ENCODE data around the gene EPB41L4A. TPM values are rescaled to one million over a fixed set of nuclear protein-coding genes. Genes with fewer than 3 reads are reported as not detected.
"Not testable (repeated sequence)": the region's sequence is repeated elsewhere in the genome, so short reads cannot be mapped to it uniquely, and the experiment has no call there.

Gene EPB41L4A, protein sequence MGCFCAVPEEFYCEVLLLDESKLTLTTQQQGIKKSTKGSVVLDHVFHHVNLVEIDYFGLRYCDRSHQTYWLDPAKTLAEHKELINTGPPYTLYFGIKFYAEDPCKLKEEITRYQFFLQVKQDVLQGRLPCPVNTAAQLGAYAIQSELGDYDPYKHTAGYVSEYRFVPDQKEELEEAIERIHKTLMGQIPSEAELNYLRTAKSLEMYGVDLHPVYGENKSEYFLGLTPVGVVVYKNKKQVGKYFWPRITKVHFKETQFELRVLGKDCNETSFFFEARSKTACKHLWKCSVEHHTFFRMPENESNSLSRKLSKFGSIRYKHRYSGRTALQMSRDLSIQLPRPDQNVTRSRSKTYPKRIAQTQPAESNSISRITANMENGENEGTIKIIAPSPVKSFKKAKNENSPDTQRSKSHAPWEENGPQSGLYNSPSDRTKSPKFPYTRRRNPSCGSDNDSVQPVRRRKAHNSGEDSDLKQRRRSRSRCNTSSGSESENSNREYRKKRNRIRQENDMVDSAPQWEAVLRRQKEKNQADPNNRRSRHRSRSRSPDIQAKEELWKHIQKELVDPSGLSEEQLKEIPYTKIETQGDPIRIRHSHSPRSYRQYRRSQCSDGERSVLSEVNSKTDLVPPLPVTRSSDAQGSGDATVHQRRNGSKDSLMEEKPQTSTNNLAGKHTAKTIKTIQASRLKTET
- 1 to 10 TPM; 1.3 to 1.5 TPM for total RNA-seq

DNA sequence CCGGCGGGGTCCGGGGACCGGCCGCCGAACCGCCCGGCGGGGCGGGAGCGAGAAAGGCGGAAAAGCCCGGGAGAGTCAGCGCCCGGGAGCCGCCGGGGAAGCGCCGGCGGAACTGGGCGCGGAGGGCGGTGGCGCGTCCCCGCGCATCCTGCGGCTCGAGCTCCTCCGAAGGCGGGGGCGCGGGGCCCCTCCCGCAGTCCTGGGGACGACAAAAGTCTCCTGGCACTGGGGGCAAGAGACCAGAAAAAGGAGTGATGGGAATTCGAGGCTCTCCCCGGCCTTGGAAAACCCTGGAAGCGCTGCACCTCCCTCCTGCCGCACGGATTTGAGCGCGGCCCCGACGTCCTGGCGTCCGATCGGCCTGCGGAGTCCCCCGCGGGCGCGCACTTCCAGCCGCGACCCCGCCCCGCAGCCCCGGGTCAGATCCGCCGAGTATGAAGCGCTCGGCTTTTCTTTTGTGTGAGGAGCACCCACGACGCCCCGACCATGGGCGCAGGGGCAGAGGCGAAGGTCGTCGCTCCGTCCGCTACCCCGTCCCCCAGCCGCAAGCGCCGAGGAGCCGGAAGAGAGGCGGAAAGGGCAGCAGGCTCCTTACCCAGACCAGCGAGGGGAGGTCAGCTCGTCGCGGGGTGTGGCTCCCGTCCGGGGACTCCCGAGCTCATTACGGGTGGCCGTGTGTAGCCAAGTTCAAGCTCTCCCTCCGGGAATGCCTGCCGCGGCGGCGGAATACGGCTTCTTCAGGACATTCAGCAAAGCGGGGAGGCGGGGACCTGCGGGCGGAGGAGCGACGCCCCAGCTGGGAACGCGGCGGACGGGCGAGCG, at the start of gene EPB41L4A:
EPB41L4A (minus strand) TSS at position 114 of the 822 bp plus-strand sequence. CDS start 238 bp downstream, outside the sequence.
- Mint-ChIP-seq H3K9me3 (ENCODE audit: low read depth) (no peaks in the 10 kb centered on the region), H3K4me3 (peak within 1 kb of the TSS; percentile 69), H3K27me3 (peaks cover 61% of the 10 kb centered on the region), H3K36me3 (no peaks in the 10 kb centered on the region), H3K27ac (peak within 1 kb of the TSS; percentile 31), H3K4me1 (peaks cover 15% of the 10 kb centered on the region)
- DNase-seq (no peak), ATAC-seq (peak; percentile 17)
- CTCF ChIA-PET = interaction anchor here (1.3 to 2.8 kb wide), 9 partner anchors 11 to 338 kb away, joined by 3 to 17 read pairs (median 3); no protein-coding TSS in a partner anchor

DNA sequence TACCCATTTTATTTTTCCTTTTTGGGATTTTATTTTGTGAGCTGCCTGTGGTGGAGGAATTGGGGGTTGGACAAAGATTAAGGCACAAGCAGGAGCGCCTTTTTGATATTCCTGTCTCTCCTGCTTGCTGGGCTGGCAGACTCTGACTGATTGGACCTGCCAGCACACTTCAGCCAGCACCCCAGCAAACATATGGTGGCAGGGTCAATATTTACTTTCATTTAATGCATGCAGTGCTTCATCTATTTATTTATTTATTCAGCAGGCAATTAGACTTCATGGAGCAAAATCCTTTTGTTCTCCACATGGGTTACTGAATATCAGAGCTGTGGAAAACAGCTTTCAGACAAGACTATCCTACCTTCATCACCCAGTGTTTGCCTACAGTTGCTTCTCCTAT, 48.4 kb upstream of the EPB41L4A start:
- H3K27ac Mint-ChIP-seq = no peak overlapping the region
- DNase-seq = no peak
- CTCF ChIA-PET = no interaction called here
- no peaks in the 10 kb centered on the region for H3K4me1 Mint-ChIP-seq
- ATAC-seq = no peak
- H3K27me3 Mint-ChIP-seq = peaks cover 14% of the 10 kb centered on the region
- no peaks in the 10 kb centered on the region for H3K9me3 Mint-ChIP-seq (ENCODE audit: low read depth)
- H3K4me3 Mint-ChIP-seq = no peak overlapping the region
- no peaks in the 10 kb centered on the region for H3K36me3 Mint-ChIP-seq

DNA sequence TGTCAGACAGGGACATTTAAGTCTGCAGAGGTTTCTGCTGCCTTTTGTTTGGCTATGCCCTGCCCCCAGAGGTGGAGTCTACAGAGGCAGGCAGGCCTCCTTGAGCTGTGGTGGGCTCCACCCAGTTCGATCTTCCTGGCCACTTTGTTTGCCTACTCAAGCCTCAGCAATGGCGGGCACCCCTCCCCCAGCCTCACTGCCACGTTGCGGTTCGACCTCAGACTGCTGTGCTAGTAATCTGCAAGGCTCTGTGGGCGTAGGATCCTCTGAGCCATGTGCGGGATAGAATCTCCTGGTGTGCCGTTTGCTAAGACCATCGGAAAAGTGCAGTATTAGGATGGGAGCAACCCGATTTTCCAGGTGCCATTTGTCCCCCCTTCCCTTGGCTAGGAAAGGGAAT, 47.2 kb upstream of the EPB41L4A start:
- H3K9me3 Mint-ChIP-seq (ENCODE audit: low read depth); H3K4me3 Mint-ChIP-seq; DNase-seq; ATAC-seq; H3K36me3 Mint-ChIP-seq; H3K4me1 Mint-ChIP-seq; H3K27ac Mint-ChIP-seq: not testable (repeated sequence)
- H3K27me3 Mint-ChIP-seq = peaks cover 11% of the 10 kb centered on the region
- CTCF ChIA-PET = interaction anchor here (0.6 kb wide), 1 partner anchor 368 kb away, joined by 3 read pairs; no protein-coding TSS in a partner anchor

DNA sequence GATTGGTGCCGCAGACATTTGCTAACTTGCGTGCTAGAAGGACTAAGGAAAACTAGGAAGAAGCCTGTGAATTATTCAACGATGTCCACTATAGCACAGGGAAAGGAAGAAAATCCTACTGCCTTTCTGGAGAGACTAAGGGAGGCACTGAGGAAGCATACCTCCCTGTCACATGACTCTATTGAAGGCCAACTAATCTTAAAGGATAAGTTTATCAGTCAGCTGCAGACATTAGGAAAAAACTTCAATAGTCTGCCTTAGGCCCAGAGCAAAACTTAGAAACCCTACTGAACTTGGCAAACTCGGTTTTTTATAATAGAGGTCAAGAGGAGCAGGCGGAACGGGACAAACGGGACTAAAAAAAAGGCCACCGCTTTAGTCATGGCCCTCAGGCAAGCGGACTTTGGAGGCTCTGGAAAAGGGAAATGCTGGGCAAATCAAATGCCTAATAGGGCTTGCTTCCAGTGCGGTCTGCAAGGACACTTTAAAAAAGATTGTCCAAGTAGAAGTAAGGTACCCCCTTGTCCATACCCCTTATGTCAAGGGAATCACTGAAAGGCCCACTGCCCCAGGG, 28.2 kb upstream of the EPB41L4A start:
- H3K36me3 Mint-ChIP-seq; ATAC-seq; DNase-seq; H3K9me3 Mint-ChIP-seq (ENCODE audit: low read depth); H3K4me3 Mint-ChIP-seq; H3K4me1 Mint-ChIP-seq; H3K27ac Mint-ChIP-seq; CTCF ChIA-PET; H3K27me3 Mint-ChIP-seq: not testable (repeated sequence)

DNA sequence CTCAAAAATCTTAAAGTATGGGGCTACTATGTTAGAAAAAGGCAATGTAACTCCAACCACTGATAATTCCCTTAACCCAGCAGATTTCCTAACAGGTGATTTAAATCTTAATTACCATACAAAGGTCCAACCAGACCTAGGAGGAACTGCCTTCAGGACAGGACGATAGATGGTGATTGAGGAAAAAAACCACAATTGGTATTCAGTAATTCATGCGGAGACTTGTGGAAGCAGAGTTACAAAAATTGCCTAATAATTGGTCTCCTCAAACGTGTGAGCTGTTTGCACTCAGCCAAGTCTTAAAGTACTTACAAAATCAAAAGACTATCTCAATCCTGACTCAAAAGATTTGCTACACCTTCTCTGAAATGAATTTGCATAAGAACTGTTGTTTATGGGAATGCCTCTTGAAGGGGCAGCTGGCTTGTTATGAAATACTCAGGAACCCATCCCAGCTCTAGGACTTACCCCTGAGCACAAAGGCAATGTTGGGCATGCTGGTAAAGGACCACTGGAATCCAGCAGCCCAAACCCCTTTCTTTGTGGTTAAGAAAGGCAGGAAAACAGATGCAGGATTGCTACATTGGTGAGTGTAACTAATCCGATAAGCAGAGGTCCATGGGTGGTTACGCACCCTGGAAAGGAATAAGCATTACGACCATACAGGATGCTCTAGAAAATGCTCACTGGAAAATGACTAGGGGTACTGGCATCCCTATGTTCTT, 26.7 kb upstream of the EPB41L4A start:
- ATAC-seq = no peak
- Mint-ChIP-seq H3K4me3 (no peak overlapping the region), H3K9me3 (ENCODE audit: low read depth) (no peaks in the 10 kb centered on the region), H3K4me1 (no peaks in the 10 kb centered on the region), H3K27me3 (no peaks in the 10 kb centered on the region), H3K36me3 (no peaks in the 10 kb centered on the region), H3K27ac (no peak overlapping the region)
- DNase-seq = no peak
- CTCF ChIA-PET = no interaction called here

DNA sequence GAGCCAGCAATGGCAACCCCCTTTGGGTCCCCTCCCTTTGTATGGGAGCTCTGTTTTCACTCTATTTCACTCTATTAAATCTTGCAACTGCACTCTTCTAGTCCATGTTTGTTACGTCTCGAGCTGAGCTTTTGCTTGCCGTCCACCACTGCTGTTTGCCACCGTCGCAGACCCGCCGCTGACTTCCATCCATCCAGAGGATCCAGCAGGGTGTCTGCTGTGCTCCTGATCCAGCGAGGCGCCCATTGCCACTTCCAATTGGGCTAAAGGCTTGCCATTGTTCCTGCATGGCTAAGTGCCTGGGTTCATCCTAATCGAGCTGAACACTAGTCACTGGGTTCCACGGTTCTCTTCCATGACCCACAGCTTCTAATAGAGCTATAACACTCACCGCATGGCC, 24.9 kb upstream of the EPB41L4A start:
- H3K4me3 Mint-ChIP-seq; H3K27me3 Mint-ChIP-seq; H3K9me3 Mint-ChIP-seq (ENCODE audit: low read depth); H3K36me3 Mint-ChIP-seq; ATAC-seq; H3K4me1 Mint-ChIP-seq; DNase-seq; H3K27ac Mint-ChIP-seq; CTCF ChIA-PET: not testable (repeated sequence)

DNA sequence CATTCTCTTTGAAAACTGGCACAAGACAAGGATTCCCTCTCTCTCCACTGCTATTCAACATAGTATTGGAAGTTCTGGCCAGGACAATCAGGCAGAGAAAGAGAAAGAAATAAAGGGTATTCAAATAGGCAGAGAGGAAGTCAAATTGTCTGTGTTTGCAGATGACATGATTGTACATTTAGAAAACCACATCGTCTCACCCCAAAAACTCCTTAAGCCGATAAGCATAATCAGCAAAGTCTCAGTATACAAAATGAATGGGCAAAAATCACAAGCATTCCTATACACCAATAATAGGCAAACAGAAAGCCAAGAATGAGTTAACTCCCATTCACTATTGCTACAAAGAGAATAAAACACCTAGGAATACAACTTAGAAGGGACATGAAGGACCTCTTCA, 21.0 kb upstream of the EPB41L4A start:
- no peak for DNase-seq
- no peak overlapping the region for H3K4me3 Mint-ChIP-seq
- H3K36me3 Mint-ChIP-seq = no peaks in the 10 kb centered on the region
- CTCF ChIA-PET = no interaction called here
- H3K27me3 Mint-ChIP-seq = no peaks in the 10 kb centered on the region
- no peaks in the 10 kb centered on the region for H3K9me3 Mint-ChIP-seq (ENCODE audit: low read depth)
- ATAC-seq = no peak
- H3K4me1 Mint-ChIP-seq = no peaks in the 10 kb centered on the region
- no peak overlapping the region for H3K27ac Mint-ChIP-seq

DNA sequence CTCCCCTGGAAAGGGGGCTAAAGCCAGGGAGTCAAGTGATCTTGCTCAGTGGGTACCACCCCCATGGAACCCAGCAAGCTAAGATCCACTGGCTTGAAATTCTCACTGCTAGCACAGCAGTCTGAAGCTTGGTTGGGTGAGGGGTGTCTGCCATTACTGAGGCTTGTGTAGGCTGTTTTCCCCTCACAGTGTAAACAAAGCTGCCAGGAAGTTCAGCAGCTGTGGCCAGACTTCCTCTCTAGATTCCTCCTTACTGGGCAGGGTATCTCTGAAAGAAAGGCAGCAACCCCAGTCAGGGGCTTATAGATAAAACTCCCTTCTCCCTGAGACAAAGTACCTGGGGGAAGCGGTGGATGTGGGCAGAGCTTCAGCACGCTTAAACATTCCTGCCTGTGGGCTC, 17.1 kb upstream of the EPB41L4A start:
- CTCF ChIA-PET = no interaction called here
- Mint-ChIP-seq H3K27me3 (peaks cover 4% of the 10 kb centered on the region), H3K36me3 (no peaks in the 10 kb centered on the region), H3K4me3 (no peak overlapping the region), H3K9me3 (ENCODE audit: low read depth) (no peaks in the 10 kb centered on the region), H3K27ac (no peak overlapping the region), H3K4me1 (no peaks in the 10 kb centered on the region)
- ATAC-seq (no peak), DNase-seq (no peak)

DNA sequence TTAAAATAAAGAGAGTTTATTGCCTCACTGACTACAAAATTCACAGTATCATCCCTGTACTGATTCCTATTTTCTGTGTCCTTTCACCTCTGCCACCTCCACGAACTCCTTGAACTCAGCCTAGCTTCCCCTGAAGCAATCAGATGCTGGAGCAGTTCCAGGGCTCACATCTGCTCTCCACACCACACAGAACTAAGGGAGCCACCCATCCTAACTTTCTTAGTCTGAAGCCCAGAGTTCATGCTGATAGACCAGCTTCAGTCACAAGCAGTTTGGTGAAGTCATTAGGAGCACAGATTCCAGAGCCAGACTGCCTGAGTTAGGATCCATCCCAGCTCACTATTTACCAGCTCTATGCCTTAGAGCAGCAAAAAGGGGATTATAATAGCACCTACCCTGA, 15.6 kb upstream of the EPB41L4A start:
- Mint-ChIP-seq H3K4me3 (no peak overlapping the region), H3K27me3 (peaks cover 4% of the 10 kb centered on the region), H3K27ac (no peak overlapping the region), H3K9me3 (ENCODE audit: low read depth) (no peaks in the 10 kb centered on the region), H3K4me1 (no peaks in the 10 kb centered on the region), H3K36me3 (no peaks in the 10 kb centered on the region)
- DNase-seq = no peak
- CTCF ChIA-PET = no interaction called here
- no peak for ATAC-seq

DNA sequence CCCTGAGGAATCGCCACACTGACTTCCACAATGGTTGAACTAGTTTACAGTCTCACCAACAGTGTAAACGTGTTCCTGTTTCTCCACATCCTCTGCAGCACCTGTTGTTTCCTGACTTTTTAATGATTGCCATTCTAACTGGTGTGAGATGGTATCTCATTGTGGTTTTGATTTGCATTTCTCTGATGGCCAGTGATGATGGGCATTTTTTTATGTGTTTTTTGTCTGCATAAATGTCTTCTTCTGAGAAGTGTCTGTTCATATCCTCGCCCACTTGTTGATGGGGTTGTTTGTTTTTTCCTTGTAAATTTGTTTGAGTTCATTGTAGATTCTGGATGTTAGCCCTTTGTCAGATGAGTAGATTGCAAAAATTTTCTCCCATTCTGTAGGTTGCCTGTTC, 7.1 kb upstream of the EPB41L4A start:
- H3K4me3 Mint-ChIP-seq, CTCF ChIA-PET: not testable (repeated sequence)

DNA sequence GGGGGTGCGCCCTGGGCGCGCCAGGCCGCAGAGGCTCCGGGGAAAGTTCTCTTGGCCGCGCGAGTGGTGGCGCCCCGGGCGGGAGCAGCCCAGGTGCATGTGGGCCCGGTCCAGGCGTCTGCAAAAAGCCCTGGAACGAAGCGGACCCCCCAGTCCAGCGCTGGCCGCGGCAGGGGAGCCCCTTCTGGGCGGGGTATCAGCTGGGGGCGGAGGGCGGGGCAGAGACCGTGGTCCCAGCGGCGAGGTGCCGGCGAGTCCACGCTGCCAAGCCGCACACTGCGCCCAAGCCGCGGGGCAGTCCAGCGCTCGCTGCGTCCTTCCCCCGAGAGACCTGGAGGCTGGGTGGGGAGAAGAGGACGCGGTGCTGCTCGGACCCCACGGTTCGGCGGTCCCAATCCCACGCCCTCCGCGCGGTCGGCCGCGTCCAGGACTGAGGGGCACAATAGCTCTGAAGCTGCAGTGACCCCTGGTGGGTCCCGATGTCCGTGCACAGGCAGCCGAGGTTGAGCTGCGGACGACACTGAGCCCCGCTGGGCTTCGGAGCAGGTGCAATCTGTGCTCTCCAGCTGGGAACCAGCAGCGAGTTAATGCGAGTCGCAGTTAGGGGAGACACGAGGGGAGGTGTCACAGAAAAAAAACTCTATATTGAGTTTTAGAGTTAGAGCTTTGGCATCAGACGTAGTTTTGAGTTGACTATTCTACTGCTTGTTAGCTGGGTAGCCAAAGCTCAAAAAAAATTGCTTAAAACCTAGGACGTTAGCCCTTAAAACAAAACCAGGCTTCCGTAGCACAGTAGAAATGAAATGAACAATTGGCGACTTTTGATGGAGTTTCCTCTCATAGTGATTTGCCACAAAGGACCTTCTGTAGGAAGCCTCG, 1.1 kb upstream of the EPB41L4A start:
- DNase-seq = peak; percentile 70
- Mint-ChIP-seq H3K4me3 (peak overlapping the region; percentile 69), H3K27me3 (peaks cover 61% of the 10 kb centered on the region), H3K4me1 (peaks cover 15% of the 10 kb centered on the region), H3K36me3 (no peaks in the 10 kb centered on the region), H3K27ac (no peak overlapping the region), H3K9me3 (ENCODE audit: low read depth) (no peaks in the 10 kb centered on the region)
- ATAC-seq = peak; percentile 80
- CTCF ChIA-PET = interaction anchor here (0.6 to 2.8 kb wide), 15 partner anchors 10 to 337 kb away, joined by 3 to 17 read pairs (median 3); no protein-coding TSS in a partner anchor

More for the DNA sequence above, 7.1 kb upstream of the EPB41L4A start:
- not testable (repeated sequence) for ATAC-seq; H3K9me3 Mint-ChIP-seq (ENCODE audit: low read depth); H3K4me1 Mint-ChIP-seq; H3K27ac Mint-ChIP-seq; DNase-seq; H3K36me3 Mint-ChIP-seq
- H3K27me3 Mint-ChIP-seq = peaks cover 35% of the 10 kb centered on the region

DNA sequence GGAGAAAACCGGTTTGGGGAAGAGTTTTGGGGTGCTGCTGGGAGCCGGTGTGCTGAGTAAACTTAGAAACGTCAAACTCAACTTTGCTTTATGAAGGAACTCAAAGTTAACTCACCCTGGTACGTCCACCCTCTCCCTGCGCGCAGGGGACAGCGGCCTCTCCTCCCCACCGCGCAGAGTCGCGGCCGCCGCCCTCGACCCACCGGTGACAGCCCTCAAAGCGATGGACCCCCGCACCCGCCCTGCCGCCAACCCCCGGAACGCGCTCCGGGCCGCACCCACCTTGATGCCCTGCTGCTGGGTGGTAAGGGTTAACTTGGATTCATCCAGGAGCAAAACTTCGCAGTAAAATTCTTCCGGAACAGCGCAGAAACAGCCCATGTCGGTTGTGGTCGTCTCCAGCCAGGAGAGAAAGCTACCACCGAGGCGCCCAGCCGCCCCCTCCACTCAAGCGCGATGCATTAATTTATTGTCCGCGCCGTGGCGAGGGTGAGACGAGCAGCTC, 366 bp downstream of the EPB41L4A start:
- DNase-seq = no peak
- Mint-ChIP-seq H3K4me3 (peak overlapping the region; percentile 69), H3K27ac (no peak overlapping the region), H3K27me3 (peaks cover 63% of the 10 kb centered on the region), H3K4me1 (peaks cover 15% of the 10 kb centered on the region), H3K36me3 (no peaks in the 10 kb centered on the region), H3K9me3 (ENCODE audit: low read depth) (no peaks in the 10 kb centered on the region)
- CTCF ChIA-PET = interaction anchor here (1.3 to 2.8 kb wide), 5 partner anchors 12 to 244 kb away, joined by 3 to 17 read pairs (median 8); no protein-coding TSS in a partner anchor
- peak; percentile 7 for ATAC-seq
